SKM-1 treated with dmso at 0.1 percent for 144 hours (cell line): ENCODE results near the gene RWDD1.

Experiments used
- DNase-seq: peaks from one replicate; lab custom pipeline; 2025; ENCODE audit not compliant: unreplicated experiment; lab: John Stamatoyannopoulos, UW

The RWDD1 gene

DNA sequence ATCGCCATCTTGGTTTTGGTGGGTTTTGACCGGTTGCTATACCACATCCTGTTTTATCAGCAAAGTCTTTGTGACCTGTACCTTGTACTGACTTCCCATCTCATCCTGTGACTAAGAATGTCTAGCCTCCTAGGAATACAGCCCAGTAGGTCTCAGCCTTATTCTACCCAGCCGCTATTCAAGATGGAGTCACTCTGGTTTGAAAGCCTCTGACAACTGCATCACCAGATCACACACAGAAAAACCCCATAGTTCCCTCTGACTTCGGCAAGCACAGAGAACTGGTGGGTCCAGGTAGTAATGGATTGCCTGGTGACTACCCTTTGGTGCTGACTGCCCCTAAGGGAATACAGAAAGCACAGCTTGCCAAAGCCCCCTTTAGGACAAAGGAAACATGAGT, 34.6 kb downstream of the RWDD1 start:
- DNase-seq: no peak

GRCh38 chr6:116611056-116611455, 39.8 kb downstream of the RWDD1 start:
- no peak for DNase-seq

GRCh38 chr6:116615937-116616736, 44.8 kb downstream of the RWDD1 start, which contains the start of gene RSPH4A:
Gene RSPH4A, plus strand, starts transcription at chr6:116616479. Its CDS starts 145 bp downstream, at chr6:116616624.
- DNase-seq: peak; percentile 90

GRCh38 chr6:116616737-116617053, 45.4 kb downstream of the RWDD1 start:
- no peak for DNase-seq

DNA sequence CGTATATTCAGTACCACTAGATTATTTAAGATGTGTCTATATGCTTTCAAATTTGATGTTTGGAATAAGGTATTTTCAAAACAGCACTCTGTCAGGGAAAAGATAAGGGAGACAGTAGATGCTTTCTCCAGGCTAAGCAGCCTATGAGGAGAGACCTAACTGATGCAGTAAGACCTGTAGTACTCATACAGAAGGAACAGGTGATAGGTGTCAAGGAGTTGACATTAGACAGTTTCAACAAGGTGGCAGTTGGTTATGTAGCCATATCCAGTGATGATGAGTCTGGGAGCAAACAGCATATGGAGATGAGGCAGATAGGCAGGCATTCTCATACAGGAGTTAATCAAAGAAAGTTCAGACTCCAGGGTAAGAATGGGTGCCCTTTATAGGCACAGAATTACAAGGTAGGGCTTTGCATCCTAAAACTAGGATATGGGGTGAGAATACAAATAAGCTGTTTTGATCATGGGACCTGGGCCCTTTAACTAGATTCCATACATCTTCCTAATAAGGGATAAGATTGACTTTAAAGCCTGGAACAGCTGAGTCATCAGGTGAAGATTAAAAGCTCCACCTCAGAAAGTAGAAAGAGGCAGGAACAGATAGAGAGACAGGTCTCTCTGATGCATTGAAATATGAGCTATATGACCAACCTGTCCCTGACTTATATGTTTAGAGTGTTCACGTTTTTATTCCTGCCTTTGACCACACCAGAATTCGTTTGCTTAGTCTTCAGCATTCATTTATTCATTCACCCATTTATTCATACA, 52.9 kb downstream of the RWDD1 start:
- DNase-seq: no peak

GRCh38 chr6:116625872-116626271, 54.6 kb downstream of the RWDD1 start:
- DNase-seq: no peak

DNA sequence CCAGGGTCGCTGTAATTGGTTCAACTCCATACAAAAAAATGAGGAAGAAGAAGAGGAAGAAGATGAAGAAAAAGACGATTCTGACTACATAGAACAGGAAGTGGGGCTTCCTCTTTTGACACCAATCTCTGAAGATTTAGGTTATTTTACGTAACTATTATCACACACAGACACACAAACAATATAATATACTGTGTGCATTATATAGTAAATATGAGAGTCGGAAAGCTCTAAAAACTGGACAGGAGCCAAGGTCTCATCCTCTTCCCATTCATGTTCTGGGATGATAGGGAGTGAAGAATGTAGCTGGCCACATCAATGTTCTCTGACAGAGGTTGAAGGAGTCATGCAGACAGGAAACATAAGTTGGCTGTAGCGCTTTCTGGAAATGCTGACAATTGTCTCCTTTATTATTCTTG, 58.3 kb downstream of the RWDD1 start:
- DNase-seq: peak; percentile 92

DNA sequence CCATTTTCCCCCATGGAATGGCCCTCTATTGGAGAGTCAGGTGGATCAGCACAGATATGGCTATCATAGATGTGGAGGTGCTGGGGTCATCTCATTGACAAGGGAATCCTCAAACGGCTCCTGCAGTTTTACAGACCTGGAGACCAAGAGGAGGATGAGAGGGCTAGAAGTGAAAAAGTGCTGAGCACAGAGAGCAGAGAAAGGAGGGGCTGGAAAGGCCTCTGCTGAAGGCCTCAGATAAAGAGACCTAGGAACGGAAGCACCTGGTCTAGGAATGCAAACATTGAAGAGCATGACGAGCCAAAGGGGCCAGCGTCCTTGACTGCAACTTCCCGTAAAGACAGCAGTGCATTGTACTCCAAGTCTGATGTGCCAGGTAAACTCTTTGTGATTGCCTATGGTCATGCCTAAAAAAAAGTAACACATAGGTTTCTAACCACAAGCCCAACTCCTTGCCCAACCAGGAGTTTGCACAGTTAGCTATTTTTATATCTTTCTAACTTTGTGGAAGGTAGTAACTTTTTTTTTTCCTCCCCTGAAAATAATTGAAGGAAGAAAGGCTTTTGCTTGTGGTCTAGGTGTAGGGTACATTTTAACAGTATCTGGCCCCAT, 60.2 kb downstream of the RWDD1 start:
- peak; percentile 46 for DNase-seq

- DNase-seq: no peak
Observed at GRCh38 chr6:116633685-116634084, 62.4 kb downstream of the RWDD1 start.
